Neural progenitor cell (in vitro differentiated cells): Measurements from ENCODE around the gene RRBP1.

ENCODE experiments used
- EZH2 ChIP-seq: fragments of 200-600 bp; sonication (generic); IDR thresholded peaks from 2 replicates; pipeline ENCODE4 v1.6.1; 2017; ENCODE audit warnings: antibody characterized with exemption, mild to moderate bottlenecking, moderate library complexity
- EZH2phosphoT487 ChIP-seq: fragments of 200-600 bp; sonication (generic); IDR thresholded peaks from 2 replicates; pipeline ENCODE4 v1.6.1; 2017; ENCODE audit warnings: antibody characterized with exemption
- TF ChIP-seq, protein P1 (sequence below): fragments of 200-600 bp; sonication (generic); IDR thresholded peaks from 2 replicates; pipeline ENCODE4 v1.5.1; 2017; ENCODE audit warnings: antibody characterized with exemption, mild to moderate bottlenecking

- TF ChIP-seq, protein P1, sequence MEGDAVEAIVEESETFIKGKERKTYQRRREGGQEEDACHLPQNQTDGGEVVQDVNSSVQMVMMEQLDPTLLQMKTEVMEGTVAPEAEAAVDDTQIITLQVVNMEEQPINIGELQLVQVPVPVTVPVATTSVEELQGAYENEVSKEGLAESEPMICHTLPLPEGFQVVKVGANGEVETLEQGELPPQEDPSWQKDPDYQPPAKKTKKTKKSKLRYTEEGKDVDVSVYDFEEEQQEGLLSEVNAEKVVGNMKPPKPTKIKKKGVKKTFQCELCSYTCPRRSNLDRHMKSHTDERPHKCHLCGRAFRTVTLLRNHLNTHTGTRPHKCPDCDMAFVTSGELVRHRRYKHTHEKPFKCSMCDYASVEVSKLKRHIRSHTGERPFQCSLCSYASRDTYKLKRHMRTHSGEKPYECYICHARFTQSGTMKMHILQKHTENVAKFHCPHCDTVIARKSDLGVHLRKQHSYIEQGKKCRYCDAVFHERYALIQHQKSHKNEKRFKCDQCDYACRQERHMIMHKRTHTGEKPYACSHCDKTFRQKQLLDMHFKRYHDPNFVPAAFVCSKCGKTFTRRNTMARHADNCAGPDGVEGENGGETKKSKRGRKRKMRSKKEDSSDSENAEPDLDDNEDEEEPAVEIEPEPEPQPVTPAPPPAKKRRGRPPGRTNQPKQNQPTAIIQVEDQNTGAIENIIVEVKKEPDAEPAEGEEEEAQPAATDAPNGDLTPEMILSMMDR, result no peak
- TF ChIP-seq EZH2 (no peak), EZH2phosphoT487 (no peak)
Observed at GRCh38 chr20:17573463-17573862, 108.6 kb downstream of the RRBP1 start.
